SK-MEL-5 (cell line): ENCODE measurements around the gene PTPN20. TPM values are rescaled to one million over a fixed set of nuclear protein-coding genes. Genes with fewer than 3 reads are reported as not detected.

ENCODE experiments used
- DNase-seq: peaks from one replicate; pipeline ENCODE4 v3.0.0-alpha.2; 2016; ENCODE audit warnings: low read depth, low spot score
- in situ Hi-C: cut with HindIII; loops from 2 replicates; pipeline ENCODE4 v1.10.0; 2016; ENCODE audit warnings: low sequenced_read_pairs, high pct_unique_total_duplicates, low pct_unique_long_range_greater_than_20kb
- total RNA-seq: library from RNA; depleted of rRNA; stranded (reverse); fragments of >200 nt; shearing (Covaris generic); gene quantifications from 2 replicates; pipeline ENCODE4 v1.2.3, GENCODE V29; 2014

The PTPN20 gene
- total RNA-seq, 1 experiment from 2014 or later = 5.0 TPM

GRCh38 chr10:47039562-47039913 lies 128.3 kb downstream of the PTPN20 start:
- no peak for DNase-seq
- in situ Hi-C loops = no loop called here

DNA sequence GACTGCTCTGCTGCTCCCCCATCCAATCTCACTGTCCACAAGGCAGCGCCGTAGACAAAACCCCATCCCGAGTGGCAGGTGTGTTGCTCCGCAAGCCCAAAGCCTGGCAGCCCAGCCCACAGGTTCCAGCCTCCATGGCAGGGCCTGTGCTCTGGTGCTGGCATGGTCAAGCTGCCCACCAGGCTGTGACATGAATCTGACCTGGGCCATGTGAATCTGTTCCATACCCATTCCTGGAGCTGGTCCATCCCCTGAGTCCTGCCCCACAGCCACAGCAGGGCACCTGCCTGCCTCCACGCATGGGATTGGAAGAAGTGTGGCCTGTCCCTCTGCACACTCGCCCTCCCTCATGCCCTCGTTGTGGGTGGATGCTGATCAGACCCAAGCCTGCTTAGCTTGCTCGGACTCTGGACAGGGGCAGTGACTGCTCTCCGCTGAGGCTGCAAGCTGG lies 128.8 kb downstream of the PTPN20 start:
- no peak for DNase-seq
- in situ Hi-C loops = no loop called here

- no peak for DNase-seq
- in situ Hi-C loops = no loop called here
Observed at GRCh38 chr10:47040681-47041080, 129.5 kb downstream of the PTPN20 start.

DNA sequence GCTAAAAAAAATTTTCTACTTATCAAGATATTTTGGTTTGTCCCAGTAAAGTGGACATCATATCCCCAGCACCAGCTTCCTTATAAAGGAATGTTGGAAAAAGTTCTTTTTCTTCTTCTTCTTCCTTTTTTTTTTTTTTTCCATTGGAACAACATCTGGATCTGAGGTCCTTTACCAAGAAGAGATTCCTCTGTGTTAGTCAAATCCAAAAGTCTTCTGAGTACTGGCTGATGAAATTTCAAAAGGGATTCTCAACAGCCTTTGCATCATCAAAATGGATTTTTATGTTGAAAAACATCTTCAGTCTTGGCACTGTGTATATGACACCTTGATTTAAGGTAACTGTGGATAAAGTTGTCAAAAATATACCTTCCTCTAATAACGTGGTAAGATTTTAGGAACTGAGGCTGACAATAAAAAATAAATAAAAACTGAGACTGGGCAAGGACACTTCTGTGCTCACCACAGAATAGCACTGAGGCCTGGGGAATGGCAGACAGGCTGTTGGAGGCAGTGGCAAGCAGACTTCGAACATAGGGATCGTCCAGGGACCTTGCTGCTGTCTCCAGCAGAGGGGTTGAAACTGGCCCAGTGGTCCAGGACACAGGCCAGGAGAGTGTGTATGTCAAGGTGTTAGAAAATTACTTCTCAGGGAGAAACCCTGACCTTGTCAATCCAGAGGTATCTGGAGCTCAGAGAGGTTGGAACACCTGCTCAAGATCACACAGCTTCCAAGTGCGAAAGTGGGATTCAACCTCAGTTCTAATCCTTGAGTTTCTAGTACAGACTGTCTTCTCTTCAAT lies 130.4 kb downstream of the PTPN20 start:
- no peak for DNase-seq
- in situ Hi-C loops = no loop called here

DNA sequence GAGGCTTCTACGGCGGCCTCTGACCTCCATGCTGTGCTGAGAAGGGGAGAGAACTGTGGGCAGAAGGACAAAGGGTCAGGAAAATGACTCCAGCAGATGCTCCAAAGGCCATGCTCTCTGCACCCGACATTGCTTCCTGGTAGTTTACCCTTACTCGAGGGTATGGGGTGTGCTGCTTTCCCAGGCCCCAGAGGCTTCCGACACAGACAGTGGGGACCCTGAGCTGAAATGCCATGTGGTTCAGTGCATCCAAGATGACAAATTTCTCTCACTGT lies 130.9 kb downstream of the PTPN20 start:
- in situ Hi-C loops = no loop called here
- no peak for DNase-seq

DNA sequence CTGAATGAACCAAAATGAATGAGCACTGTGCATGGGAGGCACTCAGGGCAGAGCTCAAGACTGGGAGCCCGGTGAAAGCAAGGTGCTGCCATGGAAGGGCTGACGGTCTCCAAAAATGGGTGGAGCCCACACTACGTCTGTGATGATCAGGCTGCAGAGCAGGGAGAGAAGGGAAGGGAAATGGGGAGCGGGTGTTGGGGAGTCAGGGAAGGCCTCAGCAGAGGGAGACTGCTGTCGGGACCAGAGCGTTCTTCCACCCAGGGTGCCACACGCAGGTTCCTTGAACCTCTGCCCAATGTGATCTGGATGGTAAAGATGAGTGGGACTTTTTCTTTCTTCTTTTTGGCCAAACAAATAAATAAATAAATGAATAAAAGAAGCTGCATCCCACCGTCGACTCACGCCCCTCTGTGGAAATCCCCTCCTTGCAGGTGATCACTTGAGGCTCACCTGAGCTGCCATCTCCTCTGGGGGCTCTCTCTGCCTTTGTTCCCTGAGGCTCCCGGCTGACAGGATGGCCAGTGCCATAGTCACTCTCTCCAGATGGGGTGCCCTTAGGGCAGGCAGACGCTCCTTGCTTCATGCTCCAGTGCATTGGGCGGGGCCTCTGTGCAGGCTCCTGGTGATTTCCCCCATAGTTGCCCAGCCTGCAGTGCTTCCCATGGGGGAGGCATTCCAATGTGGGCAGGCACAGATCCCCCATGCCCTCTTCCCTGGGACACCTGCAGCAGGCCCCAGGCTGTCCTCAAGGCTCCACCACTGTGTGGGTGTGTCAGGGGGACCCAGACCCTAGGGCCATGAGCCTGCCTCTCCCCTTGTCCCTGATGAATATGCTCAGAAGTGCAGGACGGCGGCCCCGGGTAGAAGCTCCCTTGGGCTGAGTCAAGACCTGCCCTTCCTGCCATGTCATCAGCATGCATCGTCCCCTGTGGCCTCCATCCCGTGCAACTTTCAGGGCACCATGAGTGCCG lies 131.8 kb downstream of the PTPN20 start:
- no peak for DNase-seq
- in situ Hi-C loops = no loop called here

DNA sequence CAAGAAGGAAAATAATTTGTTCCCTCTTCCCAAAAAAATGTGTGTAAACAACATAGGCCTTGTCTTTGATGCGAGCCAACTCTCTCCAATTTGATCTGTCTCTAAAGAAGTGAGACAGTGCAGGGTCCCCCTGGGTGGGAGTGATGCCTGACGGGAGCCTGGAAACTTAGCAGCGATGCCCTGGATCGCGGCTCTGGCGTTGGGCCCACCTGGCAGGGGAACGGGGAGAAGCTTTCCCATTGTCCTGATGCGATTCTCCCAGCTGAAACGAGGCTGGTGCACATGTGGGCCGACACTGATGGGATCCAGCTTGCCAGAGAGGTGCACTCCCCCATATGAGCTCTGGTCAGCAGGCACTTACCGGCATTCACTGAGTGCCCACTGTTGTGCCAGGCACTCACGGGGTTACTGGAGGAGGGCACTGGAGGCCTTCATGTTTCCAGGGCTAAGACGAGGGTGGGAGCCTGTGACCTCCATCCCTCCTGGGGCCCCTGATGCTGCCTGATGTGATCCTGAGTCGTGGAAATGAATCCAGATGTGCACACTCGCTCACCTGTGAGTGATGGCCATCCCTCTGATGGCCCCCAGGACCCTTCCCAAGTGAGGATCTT lies 132.8 kb downstream of the PTPN20 start:
- DNase-seq = no peak
- in situ Hi-C loops = no loop called here

DNA sequence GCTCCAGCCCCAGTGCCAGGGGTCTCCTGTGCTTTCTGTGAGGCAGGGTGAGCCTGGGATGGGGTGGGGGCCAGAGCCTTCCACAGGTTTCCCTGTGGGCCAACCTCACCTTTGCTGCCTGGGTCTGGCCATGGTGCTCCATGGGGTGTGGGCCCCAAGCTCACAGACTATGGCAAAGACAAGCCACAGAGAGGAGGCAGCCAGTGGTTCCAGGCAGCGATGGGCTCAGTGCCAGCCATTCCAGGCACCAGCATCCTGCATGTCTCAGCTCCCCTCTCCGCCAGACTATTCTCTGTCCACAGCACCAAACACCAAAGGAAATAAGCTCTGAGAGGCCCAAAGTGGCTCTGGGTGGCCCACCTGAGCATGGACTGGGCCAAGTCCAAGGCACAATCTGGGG lies 133.5 kb downstream of the PTPN20 start:
- in situ Hi-C loops = no loop called here
- no peak for DNase-seq

GRCh38 chr10:47045331-47045861 lies 134.2 kb downstream of the PTPN20 start:
- DNase-seq = no peak
- in situ Hi-C loops = no loop called here

DNA sequence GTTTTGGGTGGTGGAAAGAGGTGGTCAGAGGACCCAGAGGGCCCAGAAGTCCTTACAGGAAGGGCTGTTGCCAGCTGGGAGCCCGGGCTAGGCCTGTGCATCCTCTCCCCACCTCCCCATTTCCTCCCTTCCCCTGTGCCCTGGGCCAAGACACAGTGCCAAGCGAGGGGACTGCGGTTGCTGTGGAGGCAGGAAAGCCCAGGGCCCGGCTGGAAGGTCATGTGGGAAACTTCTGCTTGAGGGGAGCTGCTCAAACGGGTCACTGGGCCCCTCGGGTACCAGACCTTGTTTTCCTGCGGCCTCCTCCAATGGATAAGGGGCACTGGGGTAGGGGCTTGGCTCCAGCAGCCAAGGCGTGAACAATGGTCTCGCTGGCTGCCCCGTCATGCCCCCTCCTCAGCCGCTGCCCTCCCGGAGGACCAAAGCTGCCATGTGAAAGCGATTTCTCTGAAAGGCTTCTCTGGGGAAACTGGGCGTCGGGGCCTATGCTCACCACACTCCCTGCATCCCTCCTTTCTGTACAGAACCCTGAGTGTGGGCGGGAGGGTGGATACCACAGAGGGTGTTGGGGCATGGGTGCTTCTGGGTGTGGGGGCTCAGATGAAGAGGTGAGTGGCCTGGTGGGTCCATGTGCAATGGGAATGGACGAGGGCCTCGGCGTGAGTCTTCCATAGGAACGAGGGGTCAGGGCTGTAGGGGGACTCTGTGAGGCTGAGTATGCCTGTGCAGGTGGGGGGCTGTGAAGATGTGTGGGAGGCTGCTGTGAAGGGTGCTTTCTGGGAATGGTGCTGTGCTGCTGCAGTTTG lies 135.3 kb downstream of the PTPN20 start:
- in situ Hi-C loops = no loop called here
- no peak for DNase-seq

DNA sequence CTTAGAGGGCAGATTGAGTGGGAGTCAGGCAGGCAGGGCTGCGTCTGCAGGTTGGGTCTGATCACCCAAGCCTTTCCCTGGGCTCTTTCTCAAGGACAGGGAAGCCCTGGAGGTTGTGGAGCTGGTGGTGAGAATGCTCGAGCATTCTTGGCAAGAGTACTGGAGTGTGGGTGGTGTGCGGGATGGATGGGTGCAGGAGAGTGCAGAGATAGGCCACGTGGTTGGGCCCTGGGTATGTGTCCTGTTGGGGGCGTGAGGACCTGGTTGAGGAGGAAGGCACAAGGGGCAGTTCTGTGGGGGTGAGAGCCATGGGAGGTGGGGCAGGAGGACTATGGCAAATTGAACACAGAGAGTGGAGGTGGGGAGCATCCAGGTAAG lies 135.9 kb downstream of the PTPN20 start:
- no peak for DNase-seq
- in situ Hi-C loops = no loop called here

GRCh38 chr10:47047577-47048525 lies 136.6 kb downstream of the PTPN20 start:
- peak; percentile 54 for DNase-seq
- in situ Hi-C loops = no loop called here

- in situ Hi-C loops = no loop called here
- DNase-seq = no peak
Observed at GRCh38 chr10:47048526-47048905, 137.3 kb downstream of the PTPN20 start.

DNA sequence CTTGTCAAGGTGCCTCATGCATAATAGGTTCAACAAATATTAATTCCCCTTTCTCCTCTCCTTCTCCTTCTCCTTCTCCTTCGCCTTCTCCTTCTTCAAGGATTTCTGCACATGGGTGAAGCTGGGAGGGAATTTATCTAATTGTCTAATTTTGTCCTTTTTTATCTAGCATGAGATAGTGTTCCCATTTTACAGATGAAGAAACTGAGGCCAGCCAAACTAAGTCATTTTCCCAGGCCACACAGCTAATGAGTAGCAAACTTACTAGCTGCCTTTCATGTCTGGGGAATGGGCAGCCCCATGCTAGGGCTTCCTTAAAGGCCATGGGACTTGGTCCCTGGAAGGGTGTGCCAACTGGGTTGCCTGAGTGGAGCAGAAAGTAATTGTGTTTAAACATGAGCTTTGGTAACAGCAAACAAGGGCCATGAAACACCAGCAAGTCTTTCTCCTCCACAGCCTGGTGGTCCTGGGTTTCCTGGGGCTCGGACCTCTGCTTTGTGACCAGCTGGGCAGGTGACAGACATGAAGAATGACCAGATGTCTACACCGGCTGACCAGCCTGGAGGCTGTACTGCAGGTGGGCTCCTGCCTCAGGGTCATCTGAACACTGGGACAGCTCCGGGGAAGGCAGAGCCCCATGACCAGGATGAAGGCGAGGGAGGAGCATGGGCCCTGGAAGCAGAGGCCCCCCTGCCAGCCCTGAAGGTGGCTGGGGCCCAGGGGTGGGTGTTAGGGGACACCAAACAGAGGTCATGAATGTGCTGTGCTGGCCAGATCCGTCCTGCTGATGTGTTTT lies 138.0 kb downstream of the PTPN20 start:
- no peak for DNase-seq
- in situ Hi-C loops = no loop called here

- no peak for DNase-seq
Observed at GRCh38 chr10:47049906-47050305, 138.7 kb downstream of the PTPN20 start.

More at GRCh38 chr10:47049906-47050305, 138.7 kb downstream of the PTPN20 start:
- in situ Hi-C loops = no loop called here
